ENCODE results near the gene RB1.
"Not testable (repeated sequence)": the region's sequence is repeated elsewhere in the genome, so short reads cannot be mapped to it uniquely, and the experiment has no call there.

Gene RB1

DNA sequence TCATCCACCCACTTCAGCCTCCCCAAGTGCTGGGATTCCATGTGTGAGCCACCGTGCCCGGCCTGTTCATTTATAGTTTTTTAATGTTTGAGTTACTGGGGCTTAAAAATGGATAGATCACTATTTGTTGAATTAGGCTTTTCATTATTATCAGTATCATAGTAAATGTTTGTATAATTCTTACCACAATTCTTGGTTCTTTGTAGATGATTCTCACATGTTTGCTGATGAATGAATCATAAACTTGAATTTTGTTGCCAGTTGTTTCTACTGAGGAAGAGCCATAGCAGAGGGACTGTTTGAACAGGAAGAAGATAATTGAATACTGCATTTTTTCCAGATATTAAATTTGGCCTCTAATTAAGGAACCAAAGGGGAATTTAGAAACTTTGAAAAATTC is 112.0 kb downstream of the RB1 start:
- H2AFZ ChIP-seq (ENCODE audit: low read length), result no peak overlapping the region
- H4K20me1 ChIP-seq (ENCODE audit: insufficient read depth, low read length), result no peaks in the 10 kb centered on the region
- H3K36me3 ChIP-seq (ENCODE audit: insufficient read depth, low read length), result peaks cover 32% of the 10 kb centered on the region
- no peaks in the 10 kb centered on the region for H3K27me3 ChIP-seq (ENCODE audit: insufficient read depth, low read length)
- no peaks in the 10 kb centered on the region for H3K9me3 ChIP-seq (ENCODE audit: low read length)
- H3K79me2 ChIP-seq (ENCODE audit: insufficient read depth, low read length), result no peaks in the 10 kb centered on the region
- no peaks in the 10 kb centered on the region for H3F3A ChIP-seq (ENCODE audit: insufficient read depth, low read length)
- H3K4me3 ChIP-seq (ENCODE audit: low read depth, low read length, poor library complexity, severe bottlenecking), result no peak overlapping the region
- TF ChIP-seq, protein P1, sequence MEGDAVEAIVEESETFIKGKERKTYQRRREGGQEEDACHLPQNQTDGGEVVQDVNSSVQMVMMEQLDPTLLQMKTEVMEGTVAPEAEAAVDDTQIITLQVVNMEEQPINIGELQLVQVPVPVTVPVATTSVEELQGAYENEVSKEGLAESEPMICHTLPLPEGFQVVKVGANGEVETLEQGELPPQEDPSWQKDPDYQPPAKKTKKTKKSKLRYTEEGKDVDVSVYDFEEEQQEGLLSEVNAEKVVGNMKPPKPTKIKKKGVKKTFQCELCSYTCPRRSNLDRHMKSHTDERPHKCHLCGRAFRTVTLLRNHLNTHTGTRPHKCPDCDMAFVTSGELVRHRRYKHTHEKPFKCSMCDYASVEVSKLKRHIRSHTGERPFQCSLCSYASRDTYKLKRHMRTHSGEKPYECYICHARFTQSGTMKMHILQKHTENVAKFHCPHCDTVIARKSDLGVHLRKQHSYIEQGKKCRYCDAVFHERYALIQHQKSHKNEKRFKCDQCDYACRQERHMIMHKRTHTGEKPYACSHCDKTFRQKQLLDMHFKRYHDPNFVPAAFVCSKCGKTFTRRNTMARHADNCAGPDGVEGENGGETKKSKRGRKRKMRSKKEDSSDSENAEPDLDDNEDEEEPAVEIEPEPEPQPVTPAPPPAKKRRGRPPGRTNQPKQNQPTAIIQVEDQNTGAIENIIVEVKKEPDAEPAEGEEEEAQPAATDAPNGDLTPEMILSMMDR (IDR thresholded peaks at IDR 0.05; ENCODE audit: low read length), result no peak
- no peak for TF ChIP-seq EZH2 (IDR thresholded peaks at IDR 0.05; ENCODE audit: borderline replicate concordance, low read length)
- no peaks in the 10 kb centered on the region for H3K4me1 ChIP-seq (ENCODE audit: insufficient read depth, low read length, severe bottlenecking)
- H3K9ac ChIP-seq (ENCODE audit: low read length), result no peak overlapping the region
- H3K9me2 ChIP-seq (ENCODE audit: low read depth, low read length), result no peaks in the 10 kb centered on the region
- H3K4me2 ChIP-seq (ENCODE audit: low read length), result no peak overlapping the region
- no peak overlapping the region for H3K27ac ChIP-seq (ENCODE audit: low read depth, low read length, poor library complexity, severe bottlenecking)

DNA sequence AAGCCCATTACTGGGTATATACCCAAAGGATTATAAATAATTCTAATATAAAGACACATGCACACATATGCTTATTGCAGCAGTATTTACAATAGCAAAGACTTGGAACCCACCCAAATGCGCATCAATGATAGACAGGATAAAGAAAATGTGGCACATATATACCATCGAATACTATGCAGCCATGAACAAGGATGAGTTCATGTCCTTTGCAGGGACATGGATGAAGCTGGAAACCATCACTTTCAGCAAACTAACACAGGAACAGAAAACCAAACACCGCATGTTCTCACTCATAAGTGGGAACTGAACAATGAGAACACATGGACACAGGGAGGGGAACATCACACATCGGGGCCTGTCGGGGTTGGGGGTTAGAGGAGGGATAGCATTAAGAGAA is 118.5 kb downstream of the RB1 start:
- H4K20me1 ChIP-seq (ENCODE audit: insufficient read depth, low read length); H3K9ac ChIP-seq (ENCODE audit: low read length); H3K27ac ChIP-seq (ENCODE audit: low read depth, low read length, poor library complexity, severe bottlenecking); H2AFZ ChIP-seq (ENCODE audit: low read length); H3F3A ChIP-seq (ENCODE audit: insufficient read depth, low read length); H3K4me1 ChIP-seq (ENCODE audit: insufficient read depth, low read length, severe bottlenecking); H3K9me2 ChIP-seq (ENCODE audit: low read depth, low read length); H3K27me3 ChIP-seq (ENCODE audit: insufficient read depth, low read length); H3K79me2 ChIP-seq (ENCODE audit: insufficient read depth, low read length); H3K4me2 ChIP-seq (ENCODE audit: low read length); H3K9me3 ChIP-seq (ENCODE audit: low read length); H3K4me3 ChIP-seq (ENCODE audit: low read depth, low read length, poor library complexity, severe bottlenecking): not testable (repeated sequence)
- H3K36me3 ChIP-seq (ENCODE audit: insufficient read depth, low read length), result peaks cover 13% of the 10 kb centered on the region

DNA sequence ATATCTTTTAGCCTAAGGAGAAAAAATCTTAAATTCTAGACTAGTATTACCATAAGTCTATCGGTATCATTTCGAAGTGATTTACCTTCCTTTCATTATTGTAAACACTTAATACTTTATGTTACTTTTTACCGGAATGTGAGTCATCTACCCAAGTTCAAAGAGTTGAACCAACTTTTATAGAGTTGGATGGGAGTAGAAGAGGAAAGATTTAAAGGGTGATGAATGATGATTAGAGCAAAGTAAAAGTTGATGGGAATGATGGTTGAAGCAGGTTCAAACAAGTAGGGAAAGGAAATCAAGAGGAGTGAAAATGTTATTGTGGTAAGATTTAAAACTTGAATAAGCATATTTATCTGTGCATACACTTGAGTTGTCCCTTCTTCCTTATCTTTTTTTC is 120.7 kb downstream of the RB1 start:
- Histone ChIP-seq H3K36me3 (ENCODE audit: insufficient read depth, low read length) (peaks cover 7% of the 10 kb centered on the region), H2AFZ (ENCODE audit: low read length) (no peak overlapping the region), H4K20me1 (ENCODE audit: insufficient read depth, low read length) (no peaks in the 10 kb centered on the region), H3K4me2 (ENCODE audit: low read length) (no peak overlapping the region), H3K79me2 (ENCODE audit: insufficient read depth, low read length) (no peaks in the 10 kb centered on the region), H3K4me3 (ENCODE audit: low read depth, low read length, poor library complexity, severe bottlenecking) (no peak overlapping the region), H3K27me3 (ENCODE audit: insufficient read depth, low read length) (no peaks in the 10 kb centered on the region), H3F3A (ENCODE audit: insufficient read depth, low read length) (no peaks in the 10 kb centered on the region), H3K9ac (ENCODE audit: low read length) (no peak overlapping the region), H3K4me1 (ENCODE audit: insufficient read depth, low read length, severe bottlenecking) (no peaks in the 10 kb centered on the region), H3K27ac (ENCODE audit: low read depth, low read length, poor library complexity, severe bottlenecking) (no peak overlapping the region), H3K9me3 (ENCODE audit: low read length) (no peaks in the 10 kb centered on the region), H3K9me2 (ENCODE audit: low read depth, low read length) (no peaks in the 10 kb centered on the region)
- TF ChIP-seq, protein P1 (IDR thresholded peaks at IDR 0.05; ENCODE audit: low read length), result no peak
- TF ChIP-seq EZH2 (IDR thresholded peaks at IDR 0.05; ENCODE audit: borderline replicate concordance, low read length), result no peak

DNA sequence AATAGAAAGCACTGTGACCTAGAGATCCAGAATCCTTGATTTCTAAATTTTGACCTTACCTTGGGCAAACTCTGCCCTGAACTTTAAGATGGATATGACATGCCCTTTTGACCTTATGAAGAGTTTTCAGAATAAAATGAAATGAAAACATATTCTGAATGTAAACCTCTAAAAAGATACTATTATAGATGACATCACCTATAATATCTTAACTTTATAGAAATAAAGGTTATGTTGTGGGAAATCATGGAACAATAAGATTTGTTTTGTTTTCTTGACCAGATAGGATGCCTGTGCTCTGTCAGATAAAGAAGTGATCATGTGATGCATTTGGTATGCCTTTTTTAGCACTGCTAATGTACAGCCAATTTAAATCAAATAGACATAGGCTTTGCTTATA is 122.5 kb downstream of the RB1 start:
- Histone ChIP-seq H3K36me3 (ENCODE audit: insufficient read depth, low read length) (peaks cover 7% of the 10 kb centered on the region), H3K9me3 (ENCODE audit: low read length) (no peaks in the 10 kb centered on the region), H3K79me2 (ENCODE audit: insufficient read depth, low read length) (no peaks in the 10 kb centered on the region), H3K4me3 (ENCODE audit: low read depth, low read length, poor library complexity, severe bottlenecking) (no peak overlapping the region), H3F3A (ENCODE audit: insufficient read depth, low read length) (no peaks in the 10 kb centered on the region), H2AFZ (ENCODE audit: low read length) (no peak overlapping the region), H3K9me2 (ENCODE audit: low read depth, low read length) (no peaks in the 10 kb centered on the region), H3K9ac (ENCODE audit: low read length) (no peak overlapping the region), H3K4me2 (ENCODE audit: low read length) (no peak overlapping the region), H3K27ac (ENCODE audit: low read depth, low read length, poor library complexity, severe bottlenecking) (no peak overlapping the region), H3K27me3 (ENCODE audit: insufficient read depth, low read length) (no peaks in the 10 kb centered on the region), H4K20me1 (ENCODE audit: insufficient read depth, low read length) (no peaks in the 10 kb centered on the region), H3K4me1 (ENCODE audit: insufficient read depth, low read length, severe bottlenecking) (peaks cover 4% of the 10 kb centered on the region)
- no peak for TF ChIP-seq EZH2 (IDR thresholded peaks at IDR 0.05; ENCODE audit: borderline replicate concordance, low read length)
- TF ChIP-seq, protein P1 (IDR thresholded peaks at IDR 0.05; ENCODE audit: low read length), result no peak

DNA sequence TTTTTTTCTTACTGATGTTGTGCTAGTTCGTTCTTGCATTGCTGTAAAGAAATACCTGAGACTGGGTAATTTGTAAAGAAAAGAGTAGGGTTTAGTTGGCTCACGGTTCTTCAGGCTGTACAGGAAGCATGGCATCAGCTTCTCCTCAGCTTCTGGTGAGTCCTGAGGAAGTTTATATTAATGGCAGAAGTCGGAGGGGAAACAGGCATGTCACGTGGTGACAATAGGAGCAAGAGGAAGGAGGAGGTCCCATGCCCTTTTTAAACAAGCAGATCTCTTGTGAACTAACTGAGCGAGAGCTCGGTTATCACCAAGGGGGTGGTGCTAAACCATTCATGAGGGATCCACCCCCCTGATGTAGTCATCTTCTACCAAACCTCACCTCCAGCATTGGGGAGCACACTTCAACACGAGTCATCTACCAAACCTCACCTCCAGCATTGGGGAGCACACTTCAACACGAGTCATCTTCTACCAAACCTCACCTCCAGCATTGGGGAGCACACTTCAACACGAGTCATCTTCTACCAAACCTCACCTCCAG is 123.3 kb downstream of the RB1 start:
- H3K36me3 ChIP-seq (ENCODE audit: insufficient read depth, low read length); H3K9me3 ChIP-seq (ENCODE audit: low read length); H3K27ac ChIP-seq (ENCODE audit: low read depth, low read length, poor library complexity, severe bottlenecking); H3K4me1 ChIP-seq (ENCODE audit: insufficient read depth, low read length, severe bottlenecking); H2AFZ ChIP-seq (ENCODE audit: low read length); H3K27me3 ChIP-seq (ENCODE audit: insufficient read depth, low read length); H3F3A ChIP-seq (ENCODE audit: insufficient read depth, low read length); H3K9me2 ChIP-seq (ENCODE audit: low read depth, low read length); H3K9ac ChIP-seq (ENCODE audit: low read length); H3K4me3 ChIP-seq (ENCODE audit: low read depth, low read length, poor library complexity, severe bottlenecking); H3K4me2 ChIP-seq (ENCODE audit: low read length); H3K79me2 ChIP-seq (ENCODE audit: insufficient read depth, low read length); H4K20me1 ChIP-seq (ENCODE audit: insufficient read depth, low read length): not testable (repeated sequence)
